H1 (cell line): ENCODE results near the gene AAGAB. TPM values are rescaled to one million over a fixed set of nuclear protein-coding genes. Genes with fewer than 3 reads are reported as not detected.

Experiments
- CTCF ChIA-PET: fragments of 300-600 bp; sonication (Branson Sonifier 250); formaldehyde crosslinking; loops from one replicate; lab custom pipeline; 2021; ENCODE audit not compliant: partially characterized antibody; lab: Charles Lee
- POLR2A ChIA-PET: fragments of 300-600 bp; sonication (Branson Sonifier 250); formaldehyde crosslinking; loops from one replicate; lab custom pipeline; 2021; ENCODE audit warnings: inconsistent platforms; ENCODE audit not compliant: partially characterized antibody; lab: Charles Lee
- DNase-seq, 2 experiments: peaks; one replicate each; pipeline versions ENCODE4 v3.0.0 to v3.0.0-alpha.2; 2010 to 2022; ENCODE audit warnings: low spot score in 2 of 2, low read depth in 1 of 2, mixed read lengths in 1 of 2
- FAIRE-seq: peaks from 2 replicates; lab custom pipeline; 2011; peaks lifted over from hg19 to GRCh38; lab: Jason Lieb, UNC
- H2AFZ ChIP-seq: 2 replicates; pipeline ENCODE4 v1.8.1; 2012; ENCODE audit warnings: low read length, inconsistent platforms
- H2AK5ac ChIP-seq: 2 replicates; pipeline ENCODE4 v1.6.1; 2013; ENCODE audit warnings: low read depth, low read length
- H2BK120ac ChIP-seq: replicated peaks from 2 replicates; pipeline ENCODE3; 2013; ENCODE audit warnings: low read depth, low read length, inconsistent platforms
- H2BK12ac ChIP-seq: 2 replicates; pipeline ENCODE4 v1.6.1; 2013; ENCODE audit warnings: low read depth, low read length
- H2BK15ac ChIP-seq: 2 replicates; pipeline ENCODE4 v1.6.1; 2013; ENCODE audit warnings: low read length
- H2BK20ac ChIP-seq: 2 replicates; pipeline ENCODE4 v1.6.1; 2013; ENCODE audit warnings: low read length
- H2BK5ac ChIP-seq: 2 replicates; pipeline ENCODE4 v1.6.1; 2013; ENCODE audit warnings: low read depth, low read length
- H3K14ac ChIP-seq: 2 replicates; pipeline ENCODE4 v1.6.1; 2013; ENCODE audit warnings: inconsistent platforms; ENCODE audit not compliant: insufficient read length
- H3K18ac ChIP-seq: 2 replicates; pipeline ENCODE4 v1.6.1; 2013; ENCODE audit warnings: low read length; ENCODE audit errors: extremely low read depth
- H3K23ac ChIP-seq: 2 replicates; pipeline ENCODE4 v1.6.1; 2013; ENCODE audit warnings: inconsistent platforms; ENCODE audit not compliant: insufficient read length
- H3K23me2 ChIP-seq: 2 replicates; pipeline ENCODE4 v1.6.1; 2013; ENCODE audit warnings: low read depth, low read length
- H3K27ac ChIP-seq: 2 replicates; pipeline ENCODE4 v1.6.1; 2011; ENCODE audit warnings: low read depth, low read length, inconsistent platforms
- H3K27me3 ChIP-seq, 4 experiments: replicated peaks in 1 of 4; 1 replicate in 1 of 4; 2 replicates in 3 of 4; pipeline versions ENCODE4 v1.6.1 to v1.8.1; 2011 to 2013; ENCODE audit warnings: low read length in 3 of 4, mild to moderate bottlenecking in 3 of 4, inconsistent platforms in 2 of 4, mixed read lengths in 2 of 4, moderate library complexity in 1 of 4; ENCODE audit not compliant: control insufficient read depth in 3 of 4, insufficient read depth in 3 of 4; ENCODE audit errors: extremely low read depth in 1 of 4
- H3K36me3 ChIP-seq, 4 experiments: 2 replicates each; pipeline versions ENCODE4 v1.6.1 to v1.8.1; 2011 to 2013; ENCODE audit warnings: mild to moderate bottlenecking in 4 of 4, low read length in 3 of 4, moderate library complexity in 2 of 4, control low read depth in 1 of 4, inconsistent platforms in 1 of 4; ENCODE audit not compliant: insufficient read depth in 4 of 4, control insufficient read depth in 2 of 4
- H3K4ac ChIP-seq: replicated peaks from 2 replicates; pipeline ENCODE3; 2013; ENCODE audit warnings: low read length, low read depth, mixed read lengths, inconsistent platforms; ENCODE audit not compliant: insufficient read length
- H3K4me1 ChIP-seq, 4 experiments: replicated peaks in 1 of 4; 1 replicate in 1 of 4; 2 replicates in 3 of 4; pipeline versions ENCODE4 v1.6.1 to v1.8.1; 2011 to 2013; ENCODE audit warnings: low read length in 3 of 4, inconsistent platforms in 2 of 4, mixed read lengths in 1 of 4; ENCODE audit not compliant: insufficient read depth in 4 of 4, control insufficient read depth in 3 of 4
- H3K4me2 ChIP-seq, 2 experiments: 2 replicates each; pipeline versions ENCODE4 v1.6.1 to v1.8.1; 2011 to 2013; ENCODE audit warnings: low read depth in 2 of 2, low read length in 2 of 2, control low read depth in 1 of 2, inconsistent platforms in 1 of 2, mild to moderate bottlenecking in 1 of 2; ENCODE audit not compliant: insufficient read depth in 1 of 2
- H3K4me3 ChIP-seq, 4 experiments: fragments of 200-600, 300-600 bp in 1 of 4; sonication (generic), shearing (Covaris generic), sonication (Bioruptor Twin) in 1 of 4; 2 replicates each; pipeline versions ENCODE4 v1.5.1 to v1.8.1; 2011 to 2016; ENCODE audit warnings: low read length in 4 of 4, low read depth in 3 of 4, control low read depth in 2 of 4, inconsistent platforms in 2 of 4, mild to moderate bottlenecking in 2 of 4, mixed read lengths in 1 of 4, moderate library complexity in 1 of 4; ENCODE audit not compliant: insufficient read depth in 2 of 4; ENCODE audit errors: extremely low read depth in 1 of 4
- H3K56ac ChIP-seq: replicated peaks from 2 replicates; pipeline ENCODE3; 2013; ENCODE audit warnings: low read depth, mild to moderate bottlenecking, mixed read lengths, low read length, inconsistent platforms; ENCODE audit not compliant: insufficient read length
- H3K79me1 ChIP-seq: 2 replicates; pipeline ENCODE4 v1.6.1; 2013; ENCODE audit warnings: low read depth, low read length, control low read depth
- H3K79me2 ChIP-seq, 2 experiments: 2 replicates each; pipeline versions ENCODE4 v1.6.1 to v1.8.1; 2012 to 2013; ENCODE audit warnings: low read length in 2 of 2, mild to moderate bottlenecking in 2 of 2, inconsistent platforms in 1 of 2; ENCODE audit not compliant: insufficient read depth in 2 of 2, control insufficient read depth in 1 of 2
- H3K9ac ChIP-seq, 4 experiments: replicated peaks in 1 of 4; 1 replicate in 1 of 4; 2 replicates in 3 of 4; pipeline versions ENCODE4 v1.6.1 to v1.8.1; 2011 to 2013; ENCODE audit warnings: low read depth in 3 of 4, low read length in 3 of 4, control low read depth in 2 of 4, mild to moderate bottlenecking in 2 of 4, moderate library complexity in 2 of 4, inconsistent platforms in 1 of 4; ENCODE audit errors: extremely low read depth in 1 of 4
- H3K9me3 ChIP-seq, 2 experiments: 2 replicates each; pipeline versions ENCODE4 v1.6.1 to v1.8.1; 2012 to 2013; ENCODE audit warnings: mild to moderate bottlenecking in 2 of 2, moderate library complexity in 2 of 2, control low read depth in 1 of 2, inconsistent platforms in 1 of 2, low read depth in 1 of 2, low read length in 1 of 2, mixed read lengths in 1 of 2; ENCODE audit not compliant: insufficient read depth in 2 of 2
- H4K20me1 ChIP-seq, 2 experiments: replicated peaks in 1 of 2; 2 replicates each; pipeline versions ENCODE3 to v1.8.1; 2011 to 2013; ENCODE audit warnings: inconsistent platforms in 2 of 2, low read length in 2 of 2, mild to moderate bottlenecking in 1 of 2; ENCODE audit not compliant: insufficient read depth in 2 of 2, control insufficient read depth in 1 of 2
- H4K5ac ChIP-seq: 2 replicates; pipeline ENCODE4 v1.6.1; 2013; ENCODE audit warnings: low read length, low read depth, mixed read lengths, inconsistent platforms; ENCODE audit not compliant: insufficient read length
- H4K8ac ChIP-seq: 2 replicates; pipeline ENCODE4 v1.8.0; 2013; ENCODE audit warnings: mild to moderate bottlenecking, moderate library complexity, low read length, inconsistent platforms; ENCODE audit not compliant: insufficient read depth; ENCODE audit errors: extremely low read depth
- H4K91ac ChIP-seq: replicated peaks from 2 replicates; pipeline ENCODE3; 2013; ENCODE audit warnings: low read length, mixed read lengths, inconsistent platforms; ENCODE audit not compliant: insufficient read length
- ASH2L ChIP-seq: fragments of 200-600, 300-600 bp; sonication (generic); IDR thresholded peaks from one replicate; pipeline ENCODE4 v1.7.1; 2017; ENCODE audit warnings: low read length
- CBX5 ChIP-seq: fragments of 300-800, 300-1000 bp; sonication (generic); IDR thresholded peaks from 2 replicates; pipeline ENCODE4 v1.7.1; 2016; ENCODE audit warnings: antibody characterized with exemption, low read length, low read depth
- CREB1 ChIP-seq: IDR thresholded peaks from 2 replicates; pipeline ENCODE4 v1.6.1; 2012; ENCODE audit warnings: inconsistent platforms
- JUND ChIP-seq: IDR thresholded peaks from 2 replicates; pipeline ENCODE4 v1.6.1; 2011; ENCODE audit warnings: mild to moderate bottlenecking, improper control_type of control experiment, low read length
- SIRT6 ChIP-seq: IDR thresholded peaks from one replicate; pipeline ENCODE4 v1.7.1; 2012; ENCODE audit warnings: low read length, inconsistent platforms
- WGBS, 2 experiments: shearing (Covaris generic) in 1 of 2; methylation state at CpG; one replicate each; pipeline versions ENCODE4 v1.1.6 to v1.1.7; 2013 to 2015; ENCODE audit warnings: low lambda C conversion rate in 2 of 2, mixed read lengths in 2 of 2, inconsistent platforms in 1 of 2, low coverage in 1 of 2, missing lambda C conversion rate in 1 of 2; ENCODE audit not compliant: insufficient replicate concordance in 2 of 2, insufficient coverage in 1 of 2, insufficient read length in 1 of 2; ENCODE audit errors: extremely low coverage in 1 of 2, missing lambda C conversion rate in 1 of 2; 5-methylcytosine and 5-hydroxymethylcytosine counted together
- polyA plus RNA-seq, 7 experiments: library from polyadenylated mRNA; depleted of rRNA in 3 of 7; stranded (reverse) in 5 of 7; unstranded in 2 of 7; fragments of >200 nt in 5 of 7; fragments of 200-250 nt in 2 of 7; gene quantifications; 1 replicate in 5 of 7; 2 replicates in 1 of 7; 4 replicates in 1 of 7; pipeline versions ENCODE4 v1.2.1 to v1.2.3, GENCODE V29; 2011 to 2013; ENCODE audit warnings: missing spikeins in 2 of 7, mixed read lengths in 2 of 7
- total RNA-seq: library from RNA; stranded (reverse); fragmentation: NEBNext Ultra II Directional; extraction: Animal tissue kit (Norgen Biotek cat#: 25700); gene quantifications from 2 replicates; pipeline ENCODE4 v1.2.1, GENCODE V29; 2021

Gene AAGAB
- total and polyA plus RNA-seq, 2 of the 8 experiments (the other 6 are each of a cell fraction or from before 2014, with no cell fraction given), result 20.1 to 45.9 TPM

DNA sequence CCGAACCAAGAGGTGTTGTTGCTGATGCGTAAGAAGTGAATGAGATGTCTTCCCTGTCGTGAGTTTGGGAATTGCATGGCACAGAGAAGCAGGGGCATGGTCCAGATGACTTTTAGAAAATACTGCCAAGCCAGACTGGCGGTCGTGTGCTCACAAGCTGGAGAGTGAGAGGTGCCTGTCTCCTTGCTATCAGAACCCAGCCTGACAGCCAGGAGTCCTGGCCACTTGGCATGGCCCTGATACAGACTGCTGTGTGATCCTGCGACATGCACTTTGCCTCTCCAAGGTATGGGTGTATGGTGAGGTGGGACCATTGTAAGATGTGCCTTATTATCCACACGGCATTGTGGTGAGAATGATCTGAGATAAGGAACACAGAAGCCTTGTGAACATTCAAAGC lies 96.1 kb downstream of the AAGAB start:
- 90% methylated on average over 7 of the region's 7 CpGs; no CpG with 5 or more reads in 1 of the 2 experiments for WGBS, 2 experiments
- H3K27ac ChIP-seq, result no peak overlapping the region

More for the DNA sequence above, 96.1 kb downstream of the AAGAB start:
- Histone ChIP-seq H4K5ac (no peak overlapping the region), H2BK120ac (no peak overlapping the region), H3K9me3 (no peaks in the 10 kb centered on the region), H4K91ac (no peak overlapping the region), H2BK5ac (no peak overlapping the region), H2BK15ac (no peak overlapping the region), H3K23me2 (peaks cover 3% of the 10 kb centered on the region; the same call in 1 of the 2 replicates), H2AFZ (no peak overlapping the region), H4K20me1 (no peaks in the 10 kb centered on the region), H4K8ac (no peak overlapping the region), H3K4me2 (no peak overlapping the region), H3K4me3 (no peak overlapping the region), H2AK5ac (no peak overlapping the region), H3K14ac (no peak overlapping the region), H3K27me3 (no peaks in the 10 kb centered on the region), H3K79me1 (no peaks in the 10 kb centered on the region; the same call in none of the 2 replicates), H3K4ac (no peak overlapping the region), H3K79me2 (no peaks in the 10 kb centered on the region), H3K18ac (no peak overlapping the region), H3K9ac (no peak overlapping the region), H3K56ac (no peak overlapping the region), H3K23ac (no peak overlapping the region), H2BK20ac (no peak overlapping the region), H3K36me3 (no peaks in the 10 kb centered on the region), H3K4me1 (peaks cover 0 to 3% (median 1%) of the 10 kb centered on the region in 4 experiments; a peak in 3 of 7 replicates), H2BK12ac (no peak overlapping the region; the same call in 1 of the 2 replicates)
- CTCF ChIA-PET, result interaction anchor here (1.0 to 1.2 kb wide), 2 partner anchors 9 to 232 kb away, joined by 3 read pairs; no protein-coding TSS in a partner anchor
- DNase-seq (no peak), FAIRE-seq (no peak)
- no peak for TF ChIP-seq ASH2L
- no peak for TF ChIP-seq CBX5
- no peak for TF ChIP-seq CREB1
- TF ChIP-seq SIRT6, result no peak
- TF ChIP-seq JUND, result no peak
- POLR2A ChIA-PET, result no interaction called here
